HCT116 (cell line): ENCODE measurements around the gene MAF.

Experiments
- CBX3 ChIP-seq: IDR thresholded peaks from 2 replicates; pipeline ENCODE4 v1.6.1; 2012; ENCODE audit warnings: low read depth
- POLR2A ChIP-seq: IDR thresholded peaks from 2 replicates; pipeline ENCODE4 v1.7.0; 2011; ENCODE audit warnings: borderline replicate concordance; ENCODE audit not compliant: insufficient read depth, insufficient read length; ENCODE audit errors: extremely low read depth
- TF ChIP-seq, protein P1 (sequence below), 3 experiments: fragments of 200-600 bp in 1 of 3; sonication (generic) in 1 of 3; IDR thresholded peaks in 2 of 3; conservative IDR thresholded peaks in 1 of 3; 2 replicates each; pipeline ENCODE4 v1.5.1; 2012 to 2017; ENCODE audit warnings: low read depth in 2 of 3, low read length in 2 of 3, antibody characterized with exemption in 1 of 3, borderline replicate concordance in 1 of 3, control low read depth in 1 of 3, mild to moderate bottlenecking in 1 of 3, mixed read lengths in 1 of 3, mixed run types in 1 of 3, moderate library complexity in 1 of 3; ENCODE audit not compliant: insufficient read depth in 1 of 3
- TF ChIP-seq, protein P2 (sequence below): IDR thresholded peaks from 2 replicates; pipeline ENCODE4 v1.6.1; 2012; ENCODE audit warnings: low read depth

GRCh38 chr16:79639576-79640311, 39.2 kb upstream of the MAF start:
- TF ChIP-seq CBX3: no peak
- no peak for TF ChIP-seq POLR2A
- TF ChIP-seq, protein P1, sequence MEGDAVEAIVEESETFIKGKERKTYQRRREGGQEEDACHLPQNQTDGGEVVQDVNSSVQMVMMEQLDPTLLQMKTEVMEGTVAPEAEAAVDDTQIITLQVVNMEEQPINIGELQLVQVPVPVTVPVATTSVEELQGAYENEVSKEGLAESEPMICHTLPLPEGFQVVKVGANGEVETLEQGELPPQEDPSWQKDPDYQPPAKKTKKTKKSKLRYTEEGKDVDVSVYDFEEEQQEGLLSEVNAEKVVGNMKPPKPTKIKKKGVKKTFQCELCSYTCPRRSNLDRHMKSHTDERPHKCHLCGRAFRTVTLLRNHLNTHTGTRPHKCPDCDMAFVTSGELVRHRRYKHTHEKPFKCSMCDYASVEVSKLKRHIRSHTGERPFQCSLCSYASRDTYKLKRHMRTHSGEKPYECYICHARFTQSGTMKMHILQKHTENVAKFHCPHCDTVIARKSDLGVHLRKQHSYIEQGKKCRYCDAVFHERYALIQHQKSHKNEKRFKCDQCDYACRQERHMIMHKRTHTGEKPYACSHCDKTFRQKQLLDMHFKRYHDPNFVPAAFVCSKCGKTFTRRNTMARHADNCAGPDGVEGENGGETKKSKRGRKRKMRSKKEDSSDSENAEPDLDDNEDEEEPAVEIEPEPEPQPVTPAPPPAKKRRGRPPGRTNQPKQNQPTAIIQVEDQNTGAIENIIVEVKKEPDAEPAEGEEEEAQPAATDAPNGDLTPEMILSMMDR (IDR thresholded peaks at IDR 0.05 in 2 of 3, conservative IDR thresholded peaks at IDR 0.05 in 1 of 3; ENCODE audit: borderline replicate concordance in 1 of 3, insufficient read depth in 1 of 3, low read depth in 2 of 3, low read length in 2 of 3): no peak
- TF ChIP-seq, protein P2, sequence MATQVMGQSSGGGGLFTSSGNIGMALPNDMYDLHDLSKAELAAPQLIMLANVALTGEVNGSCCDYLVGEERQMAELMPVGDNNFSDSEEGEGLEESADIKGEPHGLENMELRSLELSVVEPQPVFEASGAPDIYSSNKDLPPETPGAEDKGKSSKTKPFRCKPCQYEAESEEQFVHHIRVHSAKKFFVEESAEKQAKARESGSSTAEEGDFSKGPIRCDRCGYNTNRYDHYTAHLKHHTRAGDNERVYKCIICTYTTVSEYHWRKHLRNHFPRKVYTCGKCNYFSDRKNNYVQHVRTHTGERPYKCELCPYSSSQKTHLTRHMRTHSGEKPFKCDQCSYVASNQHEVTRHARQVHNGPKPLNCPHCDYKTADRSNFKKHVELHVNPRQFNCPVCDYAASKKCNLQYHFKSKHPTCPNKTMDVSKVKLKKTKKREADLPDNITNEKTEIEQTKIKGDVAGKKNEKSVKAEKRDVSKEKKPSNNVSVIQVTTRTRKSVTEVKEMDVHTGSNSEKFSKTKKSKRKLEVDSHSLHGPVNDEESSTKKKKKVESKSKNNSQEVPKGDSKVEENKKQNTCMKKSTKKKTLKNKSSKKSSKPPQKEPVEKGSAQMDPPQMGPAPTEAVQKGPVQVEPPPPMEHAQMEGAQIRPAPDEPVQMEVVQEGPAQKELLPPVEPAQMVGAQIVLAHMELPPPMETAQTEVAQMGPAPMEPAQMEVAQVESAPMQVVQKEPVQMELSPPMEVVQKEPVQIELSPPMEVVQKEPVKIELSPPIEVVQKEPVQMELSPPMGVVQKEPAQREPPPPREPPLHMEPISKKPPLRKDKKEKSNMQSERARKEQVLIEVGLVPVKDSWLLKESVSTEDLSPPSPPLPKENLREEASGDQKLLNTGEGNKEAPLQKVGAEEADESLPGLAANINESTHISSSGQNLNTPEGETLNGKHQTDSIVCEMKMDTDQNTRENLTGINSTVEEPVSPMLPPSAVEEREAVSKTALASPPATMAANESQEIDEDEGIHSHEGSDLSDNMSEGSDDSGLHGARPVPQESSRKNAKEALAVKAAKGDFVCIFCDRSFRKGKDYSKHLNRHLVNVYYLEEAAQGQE: no peak
